ENCODE results near the gene GAS6.

Gene GAS6

DNA sequence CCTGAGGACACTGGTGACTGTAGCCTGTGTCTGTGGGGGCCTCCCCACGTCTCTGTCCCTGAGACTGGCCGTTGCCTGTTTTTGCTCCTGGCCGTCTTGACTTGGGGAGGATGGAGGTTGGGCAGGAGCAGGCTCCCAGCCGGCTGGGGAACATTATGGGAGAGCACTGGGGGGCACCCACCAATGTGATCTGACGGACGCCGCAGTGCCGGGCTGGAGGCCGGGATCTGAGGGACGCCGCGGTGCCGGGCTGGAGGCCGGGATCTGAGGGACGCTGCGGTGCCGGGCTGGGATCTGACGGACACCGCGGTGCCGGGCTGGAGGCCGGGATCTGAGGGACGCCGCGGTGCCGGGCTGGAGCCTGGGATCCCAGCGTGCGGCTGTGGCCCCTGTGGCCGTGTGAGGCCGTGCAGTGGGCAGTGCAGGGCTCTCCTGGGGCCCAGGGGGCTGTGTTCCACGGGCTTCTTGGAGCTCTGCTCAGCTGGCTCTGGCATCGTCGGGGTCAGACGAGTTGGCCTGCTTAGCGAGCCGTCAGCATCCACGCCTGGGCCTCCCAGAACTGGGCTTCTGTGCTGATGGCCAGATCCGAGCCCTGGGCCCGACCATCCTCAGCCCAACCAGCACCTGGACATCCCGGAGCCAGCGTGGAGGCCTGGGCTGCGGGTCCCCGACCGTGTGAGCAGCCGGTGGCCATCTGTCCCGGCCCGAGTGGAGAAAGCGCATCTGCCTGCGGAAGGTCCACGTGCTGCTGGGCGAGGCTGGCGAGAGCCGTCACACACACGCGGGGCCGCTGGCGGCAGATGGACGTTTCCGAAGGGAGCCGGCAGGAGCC, 45.8 kb downstream of the GAS6 start:
- H4K20me1 ChIP-seq (ENCODE audit: low read depth, low read length) = no peaks in the 10 kb centered on the region
- H3K4me2 ChIP-seq (ENCODE audit: low read depth, low read length, poor library complexity, severe bottlenecking) = no peak overlapping the region
- H3K9ac ChIP-seq (ENCODE audit: low read length) = no peak overlapping the region
- no peak overlapping the region for H3K4me3 ChIP-seq (ENCODE audit: insufficient read depth, low read length, poor library complexity, severe bottlenecking)
- no peak overlapping the region for H3K27ac ChIP-seq (ENCODE audit: low read depth, low read length)
- no peaks in the 10 kb centered on the region for H3K9me2 ChIP-seq (replicated peaks; ENCODE audit: insufficient read depth, low read length)
- TF ChIP-seq, protein P1, sequence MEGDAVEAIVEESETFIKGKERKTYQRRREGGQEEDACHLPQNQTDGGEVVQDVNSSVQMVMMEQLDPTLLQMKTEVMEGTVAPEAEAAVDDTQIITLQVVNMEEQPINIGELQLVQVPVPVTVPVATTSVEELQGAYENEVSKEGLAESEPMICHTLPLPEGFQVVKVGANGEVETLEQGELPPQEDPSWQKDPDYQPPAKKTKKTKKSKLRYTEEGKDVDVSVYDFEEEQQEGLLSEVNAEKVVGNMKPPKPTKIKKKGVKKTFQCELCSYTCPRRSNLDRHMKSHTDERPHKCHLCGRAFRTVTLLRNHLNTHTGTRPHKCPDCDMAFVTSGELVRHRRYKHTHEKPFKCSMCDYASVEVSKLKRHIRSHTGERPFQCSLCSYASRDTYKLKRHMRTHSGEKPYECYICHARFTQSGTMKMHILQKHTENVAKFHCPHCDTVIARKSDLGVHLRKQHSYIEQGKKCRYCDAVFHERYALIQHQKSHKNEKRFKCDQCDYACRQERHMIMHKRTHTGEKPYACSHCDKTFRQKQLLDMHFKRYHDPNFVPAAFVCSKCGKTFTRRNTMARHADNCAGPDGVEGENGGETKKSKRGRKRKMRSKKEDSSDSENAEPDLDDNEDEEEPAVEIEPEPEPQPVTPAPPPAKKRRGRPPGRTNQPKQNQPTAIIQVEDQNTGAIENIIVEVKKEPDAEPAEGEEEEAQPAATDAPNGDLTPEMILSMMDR (IDR thresholded peaks at IDR 0.05; ENCODE audit: insufficient read depth, low read length, poor library complexity, severe bottlenecking) = no peak
- TF ChIP-seq EZH2phosphoT487 (conservative IDR thresholded peaks at IDR 0.05; ENCODE audit: low read length) = no peak
- no peak overlapping the region for H2AFZ ChIP-seq (ENCODE audit: low read depth, low read length, severe bottlenecking)
- H3K9me3 ChIP-seq (ENCODE audit: insufficient read depth, low read length) = no peaks in the 10 kb centered on the region
- H3F3A ChIP-seq (ENCODE audit: insufficient read depth) = no peaks in the 10 kb centered on the region
- H3K79me2 ChIP-seq (ENCODE audit: insufficient read depth, low read length) = no peaks in the 10 kb centered on the region
- no peaks in the 10 kb centered on the region for H3K36me3 ChIP-seq (ENCODE audit: low read length)
- no peaks in the 10 kb centered on the region for H3K27me3 ChIP-seq (ENCODE audit: low read length)

DNA sequence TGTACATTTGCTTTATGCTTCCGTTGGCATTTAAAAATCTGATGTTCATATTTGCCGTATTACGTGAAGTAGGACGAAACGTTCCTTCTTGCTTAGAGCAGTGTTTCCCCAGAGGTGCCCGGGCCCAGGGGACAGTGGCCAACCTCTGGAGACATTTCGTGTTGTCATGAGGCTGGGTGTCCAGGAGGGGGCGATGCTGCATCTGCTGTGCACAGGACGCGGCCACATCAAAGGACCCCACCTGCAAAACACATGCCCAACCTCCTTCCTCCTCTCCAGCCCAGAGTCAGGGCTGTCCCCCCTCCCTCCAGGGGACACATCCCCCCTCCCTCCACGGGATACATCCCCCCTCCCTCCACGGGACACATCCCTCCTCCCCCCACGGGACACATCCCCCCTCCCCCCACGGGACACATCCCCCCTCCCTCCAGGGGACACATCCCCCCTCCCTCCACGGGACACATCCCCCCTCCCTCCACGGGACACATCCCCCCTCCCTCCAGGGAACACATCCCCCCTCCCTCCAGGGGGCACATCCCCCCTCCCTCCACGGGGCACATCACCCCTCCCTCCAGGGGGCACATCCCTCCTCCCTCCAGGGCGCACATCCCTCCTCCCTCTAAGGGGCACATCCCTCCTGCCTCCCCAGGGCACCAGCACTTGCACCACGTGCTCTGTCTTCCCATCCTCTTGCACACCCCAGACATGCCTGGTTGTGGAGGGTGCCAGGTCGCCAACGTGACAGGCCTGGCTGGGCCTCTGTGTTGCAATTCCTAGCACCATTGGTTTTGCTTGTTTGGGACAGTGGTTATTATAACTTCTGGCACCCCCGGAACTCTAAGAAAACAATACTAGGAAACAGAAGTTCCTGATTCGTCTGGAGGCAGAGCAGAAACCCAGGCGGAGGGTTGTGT, 46.7 kb downstream of the GAS6 start:
- no peak overlapping the region for H3K4me2 ChIP-seq (ENCODE audit: low read depth, low read length, poor library complexity, severe bottlenecking)
- H3K4me3 ChIP-seq (ENCODE audit: insufficient read depth, low read length, poor library complexity, severe bottlenecking) = no peak overlapping the region
- H3K9ac ChIP-seq (ENCODE audit: low read length) = no peak overlapping the region
- no peaks in the 10 kb centered on the region for H3K9me3 ChIP-seq (ENCODE audit: insufficient read depth, low read length)
- no peaks in the 10 kb centered on the region for H3K9me2 ChIP-seq (replicated peaks; ENCODE audit: insufficient read depth, low read length)
- no peaks in the 10 kb centered on the region for H4K20me1 ChIP-seq (ENCODE audit: low read depth, low read length)
- no peak overlapping the region for H2AFZ ChIP-seq (ENCODE audit: low read depth, low read length, severe bottlenecking)
- no peaks in the 10 kb centered on the region for H3K36me3 ChIP-seq (ENCODE audit: low read length)
- no peaks in the 10 kb centered on the region for H3K27me3 ChIP-seq (ENCODE audit: low read length)
- H3F3A ChIP-seq (ENCODE audit: insufficient read depth) = no peaks in the 10 kb centered on the region
- H3K27ac ChIP-seq (ENCODE audit: low read depth, low read length) = no peak overlapping the region
- TF ChIP-seq, protein P1 (IDR thresholded peaks at IDR 0.05; ENCODE audit: insufficient read depth, low read length, poor library complexity, severe bottlenecking) = peak; percentile 73
- no peak for TF ChIP-seq EZH2phosphoT487 (conservative IDR thresholded peaks at IDR 0.05; ENCODE audit: low read length)
- H3K79me2 ChIP-seq (ENCODE audit: insufficient read depth, low read length) = no peaks in the 10 kb centered on the region

DNA sequence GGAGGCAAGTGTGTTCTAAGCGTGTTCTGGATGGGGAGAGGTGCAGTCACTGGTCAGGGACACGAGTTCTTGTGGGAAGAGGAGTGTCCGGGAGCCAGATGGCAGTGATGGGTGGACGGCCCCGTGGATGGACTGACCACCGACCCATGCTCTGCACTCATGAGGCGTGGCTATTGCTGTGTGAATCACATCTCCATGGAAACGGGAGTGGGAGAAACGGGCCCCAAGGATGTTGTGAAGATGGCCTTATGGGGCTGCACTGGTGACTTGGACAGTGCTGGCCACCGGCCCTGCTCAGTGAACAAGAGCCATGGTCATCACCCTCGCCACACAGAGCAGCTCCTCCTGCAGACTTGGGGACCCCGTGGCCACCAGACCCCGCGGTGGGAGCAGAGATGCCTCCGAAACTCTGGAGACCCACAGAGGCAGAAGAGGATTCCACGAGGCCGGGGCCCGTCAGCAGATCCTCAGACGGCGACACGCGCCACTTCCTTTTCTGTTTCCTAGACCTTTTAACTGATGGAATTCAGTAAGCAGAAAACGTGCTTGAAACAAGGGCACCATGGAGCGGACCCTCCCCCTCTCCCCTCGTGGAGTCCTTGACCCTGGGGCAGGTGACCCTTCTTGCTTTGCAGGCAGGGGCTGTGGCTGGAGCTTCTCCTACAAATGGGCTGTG, 47.5 kb downstream of the GAS6 start:
- Histone ChIP-seq H3K79me2 (ENCODE audit: insufficient read depth, low read length) (no peaks in the 10 kb centered on the region), H3K4me3 (ENCODE audit: insufficient read depth, low read length, poor library complexity, severe bottlenecking) (no peak overlapping the region), H2AFZ (ENCODE audit: low read depth, low read length, severe bottlenecking) (no peak overlapping the region)

More for the DNA sequence above, 47.5 kb downstream of the GAS6 start:
- no peak overlapping the region for H3K9ac ChIP-seq (ENCODE audit: low read length)
- peak overlapping the region; percentile 29 for H3K4me2 ChIP-seq (ENCODE audit: low read depth, low read length, poor library complexity, severe bottlenecking)
- H3K27me3 ChIP-seq (ENCODE audit: low read length) = no peaks in the 10 kb centered on the region
- H3K9me2 ChIP-seq (replicated peaks; ENCODE audit: insufficient read depth, low read length) = no peaks in the 10 kb centered on the region
- no peaks in the 10 kb centered on the region for H3K9me3 ChIP-seq (ENCODE audit: insufficient read depth, low read length)
- no peak overlapping the region for H3K27ac ChIP-seq (ENCODE audit: low read depth, low read length)
- H4K20me1 ChIP-seq (ENCODE audit: low read depth, low read length) = no peaks in the 10 kb centered on the region
- TF ChIP-seq EZH2phosphoT487 (conservative IDR thresholded peaks at IDR 0.05; ENCODE audit: low read length) = no peak
- TF ChIP-seq, protein P1 (IDR thresholded peaks at IDR 0.05; ENCODE audit: insufficient read depth, low read length, poor library complexity, severe bottlenecking) = no peak
- H3F3A ChIP-seq (ENCODE audit: insufficient read depth) = no peaks in the 10 kb centered on the region
- H3K36me3 ChIP-seq (ENCODE audit: low read length) = no peaks in the 10 kb centered on the region

All from SU-DHL-6 (cell line).